SK-N-SH (cell line): ENCODE data around the gene GREM2. TPM values are rescaled to one million over a fixed set of nuclear protein-coding genes. Genes with fewer than 3 reads are reported as not detected.

Experiments used
- CTCF ChIA-PET: fragments of 300-600, 350-600 bp; formaldehyde crosslinking; extraction: SDS; loops from one replicate; lab custom pipeline; 2021; lab: Yijun Ruan, JAX
- POLR2A ChIA-PET: fragments of 350-600 bp; sonication (Branson Sonifier 250); formaldehyde crosslinking; extraction: SDS; loops from one replicate; lab custom pipeline; 2020; ENCODE audit warnings: antibody characterized with exemption, inconsistent platforms; lab: Yijun Ruan, JAX
- DNase-seq: peaks from one replicate; pipeline ENCODE4 v3.0.0; 2012
- H2AFZ ChIP-seq: fragments of 200-600 bp; sonication (generic); 2 replicates; pipeline ENCODE4 v1.8.1; 2016; ENCODE audit warnings: antibody characterized with exemption, mild to moderate bottlenecking, low read depth
- H3F3A ChIP-seq: fragments of 200-600 bp; sonication (generic); replicated peaks from 2 replicates; pipeline ENCODE3; 2016; ENCODE audit warnings: antibody characterized with exemption, mild to moderate bottlenecking; ENCODE audit not compliant: insufficient read depth
- H3K27ac ChIP-seq, 2 experiments: fragments of 200-500 bp in 1 of 2; fragments of 200-600 bp in 1 of 2; sonication (Bioruptor generic) in 1 of 2; sonication (generic), shearing (Covaris generic) in 1 of 2; 2 replicates each; pipeline versions ENCODE4 v1.5.1 to v1.6.1; 2014 to 2016; ENCODE audit warnings: low read depth in 2 of 2, inconsistent platforms in 1 of 2, low read length in 1 of 2, mild to moderate bottlenecking in 1 of 2, mixed read lengths in 1 of 2
- H3K27me3 ChIP-seq: fragments of 200-600 bp; sonication (generic), shearing (Covaris generic); 2 replicates; pipeline ENCODE4 v1.6.1; 2016; ENCODE audit warnings: mixed run types; ENCODE audit not compliant: insufficient read depth
- H3K36me3 ChIP-seq, 2 experiments: fragments of 200-500 bp in 1 of 2; fragments of 200-600 bp in 1 of 2; sonication (Bioruptor generic) in 1 of 2; sonication (generic) in 1 of 2; replicated peaks in 1 of 2; 2 replicates each; pipeline versions ENCODE3 to v1.5.1; 2014 to 2016; ENCODE audit warnings: low read length in 1 of 2, mild to moderate bottlenecking in 1 of 2; ENCODE audit not compliant: insufficient read depth in 2 of 2, control insufficient read depth in 1 of 2
- H3K4me1 ChIP-seq, 2 experiments: fragments of 200-500 bp in 1 of 2; fragments of 200-600 bp in 1 of 2; sonication (Bioruptor generic) in 1 of 2; sonication (generic), shearing (Covaris generic) in 1 of 2; 2 replicates each; pipeline versions ENCODE4 v1.5.1 to v1.6.1; 2014 to 2016; ENCODE audit warnings: low read depth in 1 of 2, low read length in 1 of 2, mixed run types in 1 of 2; ENCODE audit not compliant: insufficient read depth in 2 of 2, control insufficient read depth in 1 of 2
- H3K4me2 ChIP-seq: fragments of 200-600 bp; sonication (generic), shearing (Covaris generic); 2 replicates; pipeline ENCODE4 v1.6.1; 2017; ENCODE audit warnings: mixed run types
- H3K4me3 ChIP-seq, 2 experiments: fragments of 200-500 bp in 1 of 2; fragments of 200-600 bp in 1 of 2; sonication (Bioruptor generic) in 1 of 2; sonication (generic), shearing (Covaris generic) in 1 of 2; 2 replicates each; pipeline versions ENCODE4 v1.5.1 to v1.8.1; 2014 to 2016; ENCODE audit warnings: low read depth in 2 of 2, inconsistent platforms in 1 of 2, low read length in 1 of 2, mild to moderate bottlenecking in 1 of 2, mixed read lengths in 1 of 2, moderate library complexity in 1 of 2
- H3K79me2 ChIP-seq: fragments of 200-600 bp; sonication (generic); 2 replicates; pipeline ENCODE4 v1.8.1; 2017; ENCODE audit warnings: mild to moderate bottlenecking; ENCODE audit not compliant: insufficient read depth
- H3K9ac ChIP-seq: fragments of 200-600 bp; sonication (generic); 2 replicates; pipeline ENCODE4 v1.6.1; 2017; ENCODE audit warnings: mixed run types
- H3K9me2 ChIP-seq: fragments of 200-600 bp; sonication (generic); 2 replicates; pipeline ENCODE4 v1.6.1; 2017; ENCODE audit warnings: mixed run types
- H3K9me3 ChIP-seq: fragments of 200-600 bp; sonication (generic); 2 replicates; pipeline ENCODE4 v1.6.1; 2017; ENCODE audit warnings: mixed run types, mild to moderate bottlenecking, moderate library complexity
- H4K20me1 ChIP-seq: fragments of 200-600 bp; sonication (generic); 2 replicates; pipeline ENCODE4 v1.6.1; 2017; ENCODE audit warnings: mild to moderate bottlenecking, mixed run types; ENCODE audit not compliant: insufficient read depth
- CHD2 ChIP-seq: fragments of 150-350 bp; IDR thresholded peaks from 2 replicates; pipeline ENCODE4 v1.6.1; 2018; ENCODE audit warnings: low read length; ENCODE audit not compliant: partially characterized antibody
- FOSL2 ChIP-seq: IDR thresholded peaks from 2 replicates; pipeline ENCODE4 v1.4.0; 2012; ENCODE audit warnings: low read depth, mild to moderate bottlenecking, moderate library complexity, borderline replicate concordance
- FOXJ3 ChIP-seq: sonication (generic); formaldehyde crosslinking; IDR thresholded peaks from 2 replicates; pipeline ENCODE4 v1.5.1; 2020; ENCODE audit warnings: mild to moderate bottlenecking, missing genetic modification reagents
- MEF2A ChIP-seq: IDR thresholded peaks from 2 replicates; pipeline ENCODE4 v1.4.0; 2012; ENCODE audit warnings: low read depth, borderline replicate concordance
- MXI1 ChIP-seq: IDR thresholded peaks from 2 replicates; pipeline ENCODE4 v1.6.1; 2012; ENCODE audit warnings: mild to moderate bottlenecking, low read depth, low read length, improper control_type of control experiment
- NFIC ChIP-seq: IDR thresholded peaks from 2 replicates; pipeline ENCODE4 v1.4.0; 2012; ENCODE audit warnings: borderline replicate concordance
- NRF1 ChIP-seq: IDR thresholded peaks from 2 replicates; pipeline ENCODE4 v1.6.1; 2012; ENCODE audit warnings: low read depth, mild to moderate bottlenecking, low read length
- RFX5 ChIP-seq: IDR thresholded peaks from 2 replicates; pipeline ENCODE4 v1.6.1; 2012; ENCODE audit warnings: mild to moderate bottlenecking, improper control_type of control experiment, low read length
- SIN3A ChIP-seq: IDR thresholded peaks from 2 replicates; pipeline ENCODE4 v1.6.1; 2012; ENCODE audit warnings: low read depth, mild to moderate bottlenecking, low read length, moderate library complexity, borderline replicate concordance
- SMC3 ChIP-seq: IDR thresholded peaks from 2 replicates; pipeline ENCODE4 v1.6.1; 2012; ENCODE audit warnings: low read depth, low read length, improper control_type of control experiment
- YY1 ChIP-seq: IDR thresholded peaks from 2 replicates; pipeline ENCODE4 v1.4.0; 2012; ENCODE audit warnings: low read depth, mild to moderate bottlenecking
- WGBS: methylation state at CpG from one replicate; pipeline ENCODE4 v1.1.6; 2017; ENCODE audit warnings: low lambda C conversion rate; 5-methylcytosine and 5-hydroxymethylcytosine counted together
- polyA plus RNA-seq, 3 experiments: library from polyadenylated mRNA; depleted of rRNA; stranded (reverse); fragments of >200 nt; gene quantifications; 2 replicates each; pipeline ENCODE4 v1.2.3, GENCODE V29; 2012
- TF ChIP-seq, protein P1 (sequence below): IDR thresholded peaks from 2 replicates; pipeline ENCODE4 v1.4.0; 2012; ENCODE audit warnings: low read depth, borderline replicate concordance
- TF ChIP-seq, protein P2 (sequence below): fragments of 150-350 bp; IDR thresholded peaks from 2 replicates; pipeline ENCODE4 v1.6.1; 2016; ENCODE audit warnings: mild to moderate bottlenecking, low read depth, low read length

The GREM2 gene
- polyA plus RNA-seq, 1 of the 3 experiments (the other 2 are of a cell fraction) = 0.94 TPM

DNA sequence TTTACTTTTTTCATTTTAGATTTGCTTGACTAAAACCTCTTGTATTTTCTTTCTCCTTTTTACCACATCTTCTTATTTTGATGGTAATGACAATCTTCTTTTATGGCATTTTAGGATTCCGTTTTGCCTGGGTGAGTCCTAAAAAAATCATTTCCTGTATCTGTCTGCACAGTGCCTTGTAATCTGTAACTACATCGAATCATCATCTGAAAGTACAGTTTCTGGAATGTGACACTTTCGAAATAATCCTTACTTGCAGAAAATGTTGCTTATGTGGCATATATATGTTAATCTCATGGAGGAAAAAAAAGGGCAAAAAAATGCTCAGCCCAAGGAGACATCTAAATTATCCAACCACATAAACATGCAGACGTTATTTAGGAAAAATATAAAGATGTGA lies 29.0 kb downstream of the GREM2 start:
- no peaks in the 10 kb centered on the region for H3F3A ChIP-seq
- H3K9me3 ChIP-seq = no peaks in the 10 kb centered on the region
- H3K9me2 ChIP-seq = no peaks in the 10 kb centered on the region
- H3K36me3 ChIP-seq = no peaks in the 10 kb centered on the region
- no peaks in the 10 kb centered on the region for H3K79me2 ChIP-seq
- H3K9ac ChIP-seq = no peak overlapping the region
- no peak for TF ChIP-seq FOSL2
- no peak for TF ChIP-seq FOXJ3 (CRISPR knock-in tag)
- no peaks in the 10 kb centered on the region for H3K27me3 ChIP-seq
- DNase-seq = no peak
- CTCF ChIA-PET = interaction anchor here (1.2 kb wide), 1 partner anchor 120 kb away, joined by 3 read pairs; no protein-coding TSS in a partner anchor
- peak overlapping the region; percentile 12; the same call in 1 of the 2 replicates for H3K4me2 ChIP-seq
- H3K4me1 ChIP-seq = peaks cover 3 to 5% of the 10 kb centered on the region in 2 experiments; a peak in 3 of 4 replicates
- H3K27ac ChIP-seq = 0 out of 4 replicates have a peak overlapping the region, but pooled peaks of 1 of the 2 experiments have one; percentile 11
- H3K4me3 ChIP-seq = no peak overlapping the region
- WGBS = 34% methylated on average over 4 of the region's 4 CpGs
- no peaks in the 10 kb centered on the region for H4K20me1 ChIP-seq
- POLR2A ChIA-PET = no interaction called here
- peak overlapping the region; percentile 53 for H2AFZ ChIP-seq

DNA sequence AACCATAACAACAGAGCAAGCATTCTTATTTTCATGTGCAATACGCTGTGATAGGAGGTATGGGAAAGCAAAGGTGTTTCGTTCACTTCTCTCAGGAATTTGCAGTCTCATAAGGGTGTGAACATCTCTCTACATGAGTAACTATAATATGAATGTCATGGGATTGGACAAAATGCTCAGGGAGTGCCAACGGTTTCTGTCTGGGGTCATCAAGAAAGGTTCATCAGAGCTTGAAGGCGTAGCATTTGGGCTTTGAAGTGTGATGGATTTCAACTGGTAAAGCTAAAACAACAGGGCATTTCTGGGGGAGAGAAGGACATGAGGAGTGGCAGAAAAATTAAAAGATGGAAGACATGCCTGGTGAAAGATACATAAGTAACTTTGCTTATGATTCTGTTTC lies 32.4 kb downstream of the GREM2 start:
- no peaks in the 10 kb centered on the region for H3K79me2 ChIP-seq
- H2AFZ ChIP-seq = no peak overlapping the region
- TF ChIP-seq SMC3 (no peak), FOSL2 (no peak), FOXJ3 (CRISPR knock-in tag) (no peak), SIN3A (no peak), MEF2A (no peak), YY1 (no peak), MXI1 (no peak), RFX5 (no peak)
- no peak overlapping the region for H3K9ac ChIP-seq
- H3K27ac ChIP-seq = no peak overlapping the region
- H3K36me3 ChIP-seq = no peaks in the 10 kb centered on the region
- no peaks in the 10 kb centered on the region for H3K9me2 ChIP-seq
- no peaks in the 10 kb centered on the region for H4K20me1 ChIP-seq
- no peaks in the 10 kb centered on the region for H3K27me3 ChIP-seq
- no peak for DNase-seq
- H3K4me1 ChIP-seq = peaks cover 0 to 5% of the 10 kb centered on the region in 2 experiments; a peak in 2 of 4 replicates
- ChIA-PET POLR2A (no interaction called here), CTCF (no interaction called here)
- no peak overlapping the region for H3K4me2 ChIP-seq
- 87% methylated on average over 4 of the region's 4 CpGs for WGBS
- no peaks in the 10 kb centered on the region for H3K9me3 ChIP-seq
- H3F3A ChIP-seq = no peaks in the 10 kb centered on the region
- H3K4me3 ChIP-seq = no peak overlapping the region

DNA sequence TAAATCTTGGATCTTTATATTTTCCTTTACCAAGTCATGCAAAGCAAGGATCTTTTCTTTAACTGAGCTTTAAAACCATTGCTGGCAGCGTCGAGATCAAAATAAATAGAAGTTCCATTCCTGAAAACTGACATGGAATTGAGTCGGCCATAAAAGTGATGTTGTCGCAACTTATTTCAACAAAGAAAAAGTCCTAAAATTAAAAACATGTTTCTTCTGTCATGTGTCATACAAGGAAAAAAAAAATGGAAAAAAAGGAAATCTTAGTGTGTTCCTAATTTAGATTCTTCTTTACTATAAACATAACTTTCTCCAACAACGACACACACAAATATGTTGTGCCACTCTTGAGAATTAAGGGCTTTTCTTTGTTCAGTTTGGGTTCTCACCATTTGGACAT lies 34.9 kb downstream of the GREM2 start:
- CTCF ChIA-PET = no interaction called here
- 98% methylated on average over 5 of the region's 5 CpGs for WGBS

More for the DNA sequence above, 34.9 kb downstream of the GREM2 start:
- Histone ChIP-seq H3K9me2 (no peaks in the 10 kb centered on the region), H3F3A (no peaks in the 10 kb centered on the region), H3K4me2 (no peak overlapping the region), H3K27ac (no peak overlapping the region), H3K4me1 (no peaks in the 10 kb centered on the region), H3K27me3 (no peaks in the 10 kb centered on the region), H4K20me1 (no peaks in the 10 kb centered on the region), H3K9ac (no peak overlapping the region), H2AFZ (no peak overlapping the region; the same call in 1 of the 2 replicates)
- POLR2A ChIA-PET = no interaction called here
- DNase-seq = no peak
- TF ChIP-seq, protein P1, sequence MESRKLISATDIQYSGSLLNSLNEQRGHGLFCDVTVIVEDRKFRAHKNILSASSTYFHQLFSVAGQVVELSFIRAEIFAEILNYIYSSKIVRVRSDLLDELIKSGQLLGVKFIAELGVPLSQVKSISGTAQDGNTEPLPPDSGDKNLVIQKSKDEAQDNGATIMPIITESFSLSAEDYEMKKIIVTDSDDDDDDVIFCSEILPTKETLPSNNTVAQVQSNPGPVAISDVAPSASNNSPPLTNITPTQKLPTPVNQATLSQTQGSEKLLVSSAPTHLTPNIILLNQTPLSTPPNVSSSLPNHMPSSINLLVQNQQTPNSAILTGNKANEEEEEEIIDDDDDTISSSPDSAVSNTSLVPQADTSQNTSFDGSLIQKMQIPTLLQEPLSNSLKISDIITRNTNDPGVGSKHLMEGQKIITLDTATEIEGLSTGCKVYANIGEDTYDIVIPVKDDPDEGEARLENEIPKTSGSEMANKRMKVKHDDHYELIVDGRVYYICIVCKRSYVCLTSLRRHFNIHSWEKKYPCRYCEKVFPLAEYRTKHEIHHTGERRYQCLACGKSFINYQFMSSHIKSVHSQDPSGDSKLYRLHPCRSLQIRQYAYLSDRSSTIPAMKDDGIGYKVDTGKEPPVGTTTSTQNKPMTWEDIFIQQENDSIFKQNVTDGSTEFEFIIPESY = no peak
- no peak for TF ChIP-seq NFIC
- TF ChIP-seq SMC3 = no peak
- no peak for TF ChIP-seq NRF1
- TF ChIP-seq CHD2 = no peak
- TF ChIP-seq, protein P2, sequence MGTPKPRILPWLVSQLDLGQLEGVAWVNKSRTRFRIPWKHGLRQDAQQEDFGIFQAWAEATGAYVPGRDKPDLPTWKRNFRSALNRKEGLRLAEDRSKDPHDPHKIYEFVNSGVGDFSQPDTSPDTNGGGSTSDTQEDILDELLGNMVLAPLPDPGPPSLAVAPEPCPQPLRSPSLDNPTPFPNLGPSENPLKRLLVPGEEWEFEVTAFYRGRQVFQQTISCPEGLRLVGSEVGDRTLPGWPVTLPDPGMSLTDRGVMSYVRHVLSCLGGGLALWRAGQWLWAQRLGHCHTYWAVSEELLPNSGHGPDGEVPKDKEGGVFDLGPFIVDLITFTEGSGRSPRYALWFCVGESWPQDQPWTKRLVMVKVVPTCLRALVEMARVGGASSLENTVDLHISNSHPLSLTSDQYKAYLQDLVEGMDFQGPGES = no peak
- TF ChIP-seq, all 33 proteins: peak for 0
- Histone ChIP-seq H3K4me3 (no peak overlapping the region), H3K36me3 (no peaks in the 10 kb centered on the region), H3K79me2 (no peaks in the 10 kb centered on the region), H3K9me3 (no peaks in the 10 kb centered on the region)
